Stomach (tissue), 4 donors: Measurements from ENCODE around the gene UGT1A6.

ENCODE experiments used
- EP300 ChIP-seq: sonication (generic); formaldehyde crosslinking; IDR thresholded peaks from one replicate; pipeline ENCODE4 v1.6.1; 2017; ENCODE audit warnings: antibody characterized with exemption
- POLR2A ChIP-seq, 4 donors: fragments of 450-650 bp; IDR thresholded peaks; one replicate each; pipeline ENCODE4 v1.6.1; 2016; ENCODE audit warnings: antibody characterized with exemption in 4 of 4, control low read depth in 2 of 4, mild to moderate bottlenecking in 1 of 4, moderate library complexity in 1 of 4
- POLR2AphosphoS5 ChIP-seq, 3 donors: sonication (generic); formaldehyde crosslinking; IDR thresholded peaks; one replicate each; pipeline ENCODE4 v1.6.1; 2016; ENCODE audit warnings: antibody characterized with exemption in 3 of 3
- TF ChIP-seq, protein P1 (sequence below), 7 experiments: fragments of 450-650 bp in 4 of 7; fragments of 200-600 bp in 3 of 7; sonication (generic) in 3 of 7; IDR thresholded peaks; one replicate each; pipeline ENCODE4 v1.5.1; 2016 to 2019; ENCODE audit warnings: antibody characterized with exemption in 7 of 7, control low read depth in 2 of 7, mild to moderate bottlenecking in 1 of 7

- TF ChIP-seq POLR2A (IDR thresholded peaks at IDR 0.05), result no peak
- TF ChIP-seq POLR2AphosphoS5 (IDR thresholded peaks at IDR 0.05), result no peak
- TF ChIP-seq, protein P1, sequence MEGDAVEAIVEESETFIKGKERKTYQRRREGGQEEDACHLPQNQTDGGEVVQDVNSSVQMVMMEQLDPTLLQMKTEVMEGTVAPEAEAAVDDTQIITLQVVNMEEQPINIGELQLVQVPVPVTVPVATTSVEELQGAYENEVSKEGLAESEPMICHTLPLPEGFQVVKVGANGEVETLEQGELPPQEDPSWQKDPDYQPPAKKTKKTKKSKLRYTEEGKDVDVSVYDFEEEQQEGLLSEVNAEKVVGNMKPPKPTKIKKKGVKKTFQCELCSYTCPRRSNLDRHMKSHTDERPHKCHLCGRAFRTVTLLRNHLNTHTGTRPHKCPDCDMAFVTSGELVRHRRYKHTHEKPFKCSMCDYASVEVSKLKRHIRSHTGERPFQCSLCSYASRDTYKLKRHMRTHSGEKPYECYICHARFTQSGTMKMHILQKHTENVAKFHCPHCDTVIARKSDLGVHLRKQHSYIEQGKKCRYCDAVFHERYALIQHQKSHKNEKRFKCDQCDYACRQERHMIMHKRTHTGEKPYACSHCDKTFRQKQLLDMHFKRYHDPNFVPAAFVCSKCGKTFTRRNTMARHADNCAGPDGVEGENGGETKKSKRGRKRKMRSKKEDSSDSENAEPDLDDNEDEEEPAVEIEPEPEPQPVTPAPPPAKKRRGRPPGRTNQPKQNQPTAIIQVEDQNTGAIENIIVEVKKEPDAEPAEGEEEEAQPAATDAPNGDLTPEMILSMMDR (IDR thresholded peaks at IDR 0.05), result no peak
- no peak for TF ChIP-seq EP300
Measured at GRCh38 chr2:233689031-233689430, 3.7 kb upstream of the UGT1A6 start.
